ENCODE data around the gene TMEM82.

GRCh38 chr1:15756143-15757015 is 14.1 kb downstream of the TMEM82 start:
- TF ChIP-seq POLR2A (IDR thresholded peaks at IDR 0.05; ENCODE audit: low read depth, low read length) (no peak), POLR2AphosphoS5 (IDR thresholded peaks at IDR 0.05; ENCODE audit: low read depth, low read length) (no peak), TAF1 (IDR thresholded peaks at IDR 0.05; ENCODE audit: low read depth, low read length) (no peak), POU2F2 (IDR thresholded peaks at IDR 0.05; ENCODE audit: low read depth, low read length) (no peak)
